ENCODE measurements around the gene ZFYVE27. TPM values are rescaled to one million over a fixed set of nuclear protein-coding genes. Genes with fewer than 3 reads are reported as not detected.

Gene ZFYVE27
- total and polyA plus RNA-seq, 2 donors (not counting 3 experiments of a cell fraction or from before 2014, with no cell fraction given): 16.3 to 24.2 TPM

DNA sequence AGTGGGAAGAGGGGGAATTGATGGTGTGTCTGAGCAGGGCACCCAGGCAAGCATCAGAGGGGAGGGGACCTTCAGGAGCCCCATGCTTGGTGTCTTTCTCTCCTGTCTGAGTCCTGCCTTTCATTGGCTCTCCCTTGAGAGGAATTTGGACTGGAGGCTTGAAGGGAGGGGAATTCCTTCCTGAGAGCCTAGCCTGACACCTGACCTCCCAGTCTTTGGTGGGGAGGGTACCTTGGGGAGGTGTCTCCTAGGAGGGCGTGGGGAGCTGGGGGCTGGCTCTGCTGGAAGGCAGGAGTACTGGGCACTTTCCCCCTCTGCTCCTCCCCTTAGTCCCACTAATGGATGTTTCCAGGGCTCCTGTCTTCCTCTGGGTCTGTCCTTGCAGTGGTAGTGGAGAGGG is 36.2 kb downstream of the ZFYVE27 start:
- no TSS peak for BruUV-seq (replicated peaks)
- CTCF ChIA-PET: no interaction called here
- H3K27me3 ChIP-seq (ENCODE audit: control insufficient read depth in 2 of 2, insufficient read depth in 2 of 2, low read length in 2 of 2): peaks cover 40 to 42% of the 10 kb centered on the region in 2 experiments
- no peaks in the 10 kb centered on the region for H3K9me3 ChIP-seq (replicated peaks; ENCODE audit: control insufficient read depth, insufficient read depth, low read length)
- no peaks in the 10 kb centered on the region for H4K20me1 ChIP-seq (replicated peaks; ENCODE audit: control insufficient read depth, extremely low read depth, insufficient read depth, low read length)
- H3K4me1 ChIP-seq (ENCODE audit: control insufficient read depth, extremely low read depth, insufficient read depth, low read length): no peaks in the 10 kb centered on the region
- H3K79me2 ChIP-seq (ENCODE audit: control insufficient read depth, insufficient read depth, low read length): no peaks in the 10 kb centered on the region
- intact Hi-C loops (cut with micrococcal nuclease) (no loop called here), dilution Hi-C loops (cut with MboI; ENCODE audit: extremely low pct_ligation_motif_present, low sequenced_read_pairs) (no loop called here)
- no peak overlapping the region for H3K27ac ChIP-seq (ENCODE audit: insufficient read depth, low read depth, low read length)
- DNase-seq (ENCODE audit: low read depth, low spot score) (no peak), FAIRE-seq (no peak)
- TF ChIP-seq GATA2 (IDR thresholded peaks at IDR 0.05; ENCODE audit: insufficient read depth, insufficient read length, low read depth, low read length): no peak
- no peak for TF ChIP-seq JUN (IDR thresholded peaks at IDR 0.05; ENCODE audit: borderline replicate concordance, insufficient read depth, insufficient read length, low read depth)
- TF ChIP-seq FOS (IDR thresholded peaks at IDR 0.05; ENCODE audit: borderline replicate concordance, insufficient read depth, low read length): no peak
- TF ChIP-seq, protein P1, sequence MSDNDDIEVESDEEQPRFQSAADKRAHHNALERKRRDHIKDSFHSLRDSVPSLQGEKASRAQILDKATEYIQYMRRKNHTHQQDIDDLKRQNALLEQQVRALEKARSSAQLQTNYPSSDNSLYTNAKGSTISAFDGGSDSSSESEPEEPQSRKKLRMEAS (IDR thresholded peaks at IDR 0.05; ENCODE audit: insufficient read depth, insufficient read length): no peak
- TF ChIP-seq POLR2A (IDR thresholded peaks at IDR 0.05; ENCODE audit: low read depth, low read length): no peak
- no peak for TF ChIP-seq MYC (IDR thresholded peaks at IDR 0.05; ENCODE audit: low read depth, low read length)
- no peak for TF ChIP-seq POLR2AphosphoS5 (IDR thresholded peaks at IDR 0.05; ENCODE audit: insufficient read depth, low read depth, low read length)
- TF ChIP-seq EZH2 (IDR thresholded peaks at IDR 0.05; ENCODE audit: borderline replicate concordance, low read depth, low read length, severe bottlenecking): no peak
- TF ChIP-seq, protein P2, sequence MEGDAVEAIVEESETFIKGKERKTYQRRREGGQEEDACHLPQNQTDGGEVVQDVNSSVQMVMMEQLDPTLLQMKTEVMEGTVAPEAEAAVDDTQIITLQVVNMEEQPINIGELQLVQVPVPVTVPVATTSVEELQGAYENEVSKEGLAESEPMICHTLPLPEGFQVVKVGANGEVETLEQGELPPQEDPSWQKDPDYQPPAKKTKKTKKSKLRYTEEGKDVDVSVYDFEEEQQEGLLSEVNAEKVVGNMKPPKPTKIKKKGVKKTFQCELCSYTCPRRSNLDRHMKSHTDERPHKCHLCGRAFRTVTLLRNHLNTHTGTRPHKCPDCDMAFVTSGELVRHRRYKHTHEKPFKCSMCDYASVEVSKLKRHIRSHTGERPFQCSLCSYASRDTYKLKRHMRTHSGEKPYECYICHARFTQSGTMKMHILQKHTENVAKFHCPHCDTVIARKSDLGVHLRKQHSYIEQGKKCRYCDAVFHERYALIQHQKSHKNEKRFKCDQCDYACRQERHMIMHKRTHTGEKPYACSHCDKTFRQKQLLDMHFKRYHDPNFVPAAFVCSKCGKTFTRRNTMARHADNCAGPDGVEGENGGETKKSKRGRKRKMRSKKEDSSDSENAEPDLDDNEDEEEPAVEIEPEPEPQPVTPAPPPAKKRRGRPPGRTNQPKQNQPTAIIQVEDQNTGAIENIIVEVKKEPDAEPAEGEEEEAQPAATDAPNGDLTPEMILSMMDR (IDR thresholded peaks at IDR 0.05; ENCODE audit: extremely low read depth in 1 of 2, insufficient read depth in 1 of 2, low read depth in 1 of 2, low read length in 2 of 2): no peak
- H2AFZ ChIP-seq (ENCODE audit: low read depth, low read length): no peak overlapping the region
- H3K4me2 ChIP-seq (ENCODE audit: insufficient read depth, low read length): no peak overlapping the region
- no peak overlapping the region for H3K9ac ChIP-seq (replicated peaks; ENCODE audit: extremely low read depth, insufficient read depth, low read length)
- POLR2A ChIA-PET: no interaction called here
- H3K9me1 ChIP-seq (replicated peaks; ENCODE audit: control insufficient read depth, extremely low read depth, insufficient read depth, low read length): no peaks in the 10 kb centered on the region
- no peak overlapping the region for H3K4me3 ChIP-seq (replicated peaks in 1 of 3; ENCODE audit: insufficient read depth in 1 of 3, low read depth in 1 of 3, low read length in 3 of 3)
- no peaks in the 10 kb centered on the region for H3K36me3 ChIP-seq (ENCODE audit: control insufficient read depth in 2 of 2, extremely low read depth in 1 of 2, insufficient read depth in 2 of 2, low read length in 2 of 2)
